Fibroblast of skin of right biceps (primary cell): Measurements from ENCODE around the gene GLUD1.
"Not testable (repeated sequence)": the region's sequence is repeated elsewhere in the genome, so short reads cannot be mapped to it uniquely, and the experiment has no call there.

Source experiments
- DNase-seq: peaks from one replicate; pipeline ENCODE4 v3.0.0-alpha.2; 2013

GLUD1 gene

GRCh38 chr10:87038786-87039185, 55.9 kb downstream of the GLUD1 start:
- no peak for DNase-seq

- no peak for DNase-seq
Measured at GRCh38 chr10:87038286-87038717, 56.3 kb downstream of the GLUD1 start.

- no peak for DNase-seq
Measured at GRCh38 chr10:87036623-87037022, 58.0 kb downstream of the GLUD1 start.

- no peak for DNase-seq
Measured at GRCh38 chr10:87030912-87031635, 63.6 kb downstream of the GLUD1 start.

GRCh38 chr10:87030419-87030818, 64.2 kb downstream of the GLUD1 start:
- DNase-seq: not testable (repeated sequence)

- not testable (repeated sequence) for DNase-seq
Measured at GRCh38 chr10:87026747-87027508, 67.7 kb downstream of the GLUD1 start.

GRCh38 chr10:87025285-87025958, 69.2 kb downstream of the GLUD1 start:
- DNase-seq: peak; percentile 86

- DNase-seq: not testable (repeated sequence)
Measured at GRCh38 chr10:87020056-87020455, 74.6 kb downstream of the GLUD1 start, which contains the start of gene FAM25A. FAM25A (plus strand) TSS chr10:87020294; CDS start chr10:87020325, 31 bp downstream.

GRCh38 chr10:87019504-87019903, 75.1 kb downstream of the GLUD1 start:
- DNase-seq: not testable (repeated sequence)

- not testable (repeated sequence) for DNase-seq
Measured at GRCh38 chr10:87019066-87019465, 75.6 kb downstream of the GLUD1 start.

- DNase-seq: not testable (repeated sequence)
Measured at GRCh38 chr10:87018127-87018526, 76.5 kb downstream of the GLUD1 start.

GRCh38 chr10:87014986-87015716, 79.5 kb downstream of the GLUD1 start:
- DNase-seq: peak; percentile 23

- DNase-seq: not testable (repeated sequence)
Measured at GRCh38 chr10:87013528-87013927, 81.1 kb downstream of the GLUD1 start.

GRCh38 chr10:87009134-87009696, 85.4 kb downstream of the GLUD1 start:
- DNase-seq: not testable (repeated sequence)

- not testable (repeated sequence) for DNase-seq
Measured at GRCh38 chr10:87008303-87008702, 86.3 kb downstream of the GLUD1 start.

- not testable (repeated sequence) for DNase-seq
Measured at GRCh38 chr10:87007674-87008073, 87.0 kb downstream of the GLUD1 start.

GRCh38 chr10:87007124-87007523, 87.5 kb downstream of the GLUD1 start:
- peak; percentile 19 for DNase-seq

- no peak for DNase-seq
Measured at GRCh38 chr10:87000491-87000890, 94.2 kb downstream of the GLUD1 start.
